Activated naive CD8-positive, alpha-beta T cell treated with anti-CD3 and anti-CD28 coated beads for 36 hours (primary cell): ENCODE measurements around the gene GNB1L. TPM values are rescaled to one million over a fixed set of nuclear protein-coding genes. Genes with fewer than 3 reads are reported as not detected.
"Not testable (repeated sequence)": the region's sequence is repeated elsewhere in the genome, so short reads cannot be mapped to it uniquely, and the experiment has no call there.

Experiments
- DNase-seq: peaks from one replicate; pipeline ENCODE4 v3.0.0; 2021
- H3K27ac Mint-ChIP-seq: one replicate; pipeline ENCODE4 v1.8.0; 2022; ENCODE audit warnings: mild to moderate bottlenecking, moderate library complexity, mixed read lengths
- H3K27me3 Mint-ChIP-seq: one replicate; pipeline ENCODE4 v1.8.0; 2022; ENCODE audit warnings: mild to moderate bottlenecking, mixed read lengths
- H3K36me3 Mint-ChIP-seq: one replicate; pipeline ENCODE4 v1.8.0; 2021; ENCODE audit warnings: mild to moderate bottlenecking, mixed read lengths
- H3K4me1 Mint-ChIP-seq: one replicate; pipeline ENCODE4 v1.8.0; 2021; ENCODE audit warnings: mixed read lengths
- H3K4me3 Mint-ChIP-seq: one replicate; pipeline ENCODE4 v1.8.0; 2022; ENCODE audit warnings: mild to moderate bottlenecking, moderate library complexity, mixed read lengths
- H3K9me3 Mint-ChIP-seq: one replicate; pipeline ENCODE4 v1.8.0; 2022; ENCODE audit warnings: mixed read lengths
- total RNA-seq, 2 experiments: library from RNA; stranded (reverse); gene quantifications; one replicate each; pipeline ENCODE4 v1.2.3, GENCODE V29; 2021

Gene GNB1L
- total RNA-seq, 2 experiments from 2014 or later = 14.5 TPM

DNA sequence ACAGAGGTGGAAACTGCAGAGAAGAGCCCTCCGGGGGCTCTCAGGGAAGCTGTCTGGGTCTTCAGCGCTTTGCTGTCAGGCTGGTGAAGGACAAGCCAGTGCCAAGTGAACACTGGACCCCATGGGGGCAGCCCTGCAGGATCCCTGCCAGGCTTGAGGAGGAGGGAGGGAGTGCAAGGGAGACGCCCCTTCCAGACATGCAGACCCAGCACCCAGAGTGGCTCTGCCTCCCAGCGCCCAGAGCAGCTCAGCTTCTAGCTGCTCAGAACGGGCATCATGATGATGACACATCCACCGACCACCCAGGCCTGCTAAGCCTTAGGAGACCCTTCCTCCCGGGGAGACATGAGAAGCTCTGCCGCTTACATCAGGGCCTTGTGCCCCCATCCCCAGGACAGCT, 54.4 kb downstream of the GNB1L start:
- no peaks in the 10 kb centered on the region for H3K9me3 Mint-ChIP-seq
- no peak overlapping the region for H3K4me3 Mint-ChIP-seq
- no peaks in the 10 kb centered on the region for H3K27me3 Mint-ChIP-seq
- H3K27ac Mint-ChIP-seq = no peak overlapping the region
- DNase-seq = no peak
- H3K4me1 Mint-ChIP-seq = no peaks in the 10 kb centered on the region
- peaks cover 8% of the 10 kb centered on the region for H3K36me3 Mint-ChIP-seq

DNA sequence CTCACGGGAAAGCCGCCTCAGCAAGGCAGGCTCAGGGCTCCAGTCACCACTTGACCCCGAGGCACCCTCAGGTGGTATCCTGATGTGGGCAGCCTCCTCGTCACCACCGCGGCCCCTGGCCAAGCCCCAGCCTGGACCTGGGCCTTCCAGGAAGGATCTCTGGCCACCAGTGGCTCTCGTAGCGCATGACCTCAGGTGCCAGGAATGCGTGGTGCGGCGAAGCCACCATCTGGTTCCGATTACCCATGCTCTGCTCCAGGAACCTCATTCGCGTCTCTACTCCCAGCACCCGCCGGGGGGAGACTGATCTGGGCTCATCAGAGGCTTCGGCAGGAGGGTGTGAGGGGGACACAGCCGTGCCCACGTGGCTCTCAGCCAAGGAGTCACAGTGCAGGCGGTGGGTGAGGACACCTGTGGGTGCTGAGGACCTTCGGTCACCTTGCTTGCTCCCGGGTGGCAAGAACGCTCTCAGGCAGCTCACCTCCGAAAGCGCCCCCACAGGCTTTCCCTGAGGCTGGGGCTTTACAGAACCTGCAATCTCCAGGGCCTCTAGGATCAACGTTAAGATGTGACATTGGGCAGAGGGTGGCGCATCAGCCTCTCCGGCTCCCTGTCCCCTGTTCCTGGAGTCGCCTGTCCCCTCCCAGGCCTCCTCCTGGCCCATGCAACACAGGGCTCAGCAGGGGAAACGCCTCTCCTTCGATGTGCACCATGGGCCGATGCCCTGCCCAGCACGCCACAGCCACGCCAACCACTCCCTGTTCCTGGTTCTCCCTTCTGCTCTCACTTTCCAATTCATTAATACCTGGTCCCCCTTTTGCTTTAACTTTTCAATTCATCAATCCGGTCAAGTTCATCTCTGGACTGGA, 55.1 kb downstream of the GNB1L start:
- H3K36me3 Mint-ChIP-seq = peaks cover 5% of the 10 kb centered on the region
- H3K27ac Mint-ChIP-seq = no peak overlapping the region
- H3K27me3 Mint-ChIP-seq = no peaks in the 10 kb centered on the region
- H3K4me1 Mint-ChIP-seq = no peaks in the 10 kb centered on the region
- no peaks in the 10 kb centered on the region for H3K9me3 Mint-ChIP-seq
- H3K4me3 Mint-ChIP-seq = no peak overlapping the region
- DNase-seq = no peak

DNA sequence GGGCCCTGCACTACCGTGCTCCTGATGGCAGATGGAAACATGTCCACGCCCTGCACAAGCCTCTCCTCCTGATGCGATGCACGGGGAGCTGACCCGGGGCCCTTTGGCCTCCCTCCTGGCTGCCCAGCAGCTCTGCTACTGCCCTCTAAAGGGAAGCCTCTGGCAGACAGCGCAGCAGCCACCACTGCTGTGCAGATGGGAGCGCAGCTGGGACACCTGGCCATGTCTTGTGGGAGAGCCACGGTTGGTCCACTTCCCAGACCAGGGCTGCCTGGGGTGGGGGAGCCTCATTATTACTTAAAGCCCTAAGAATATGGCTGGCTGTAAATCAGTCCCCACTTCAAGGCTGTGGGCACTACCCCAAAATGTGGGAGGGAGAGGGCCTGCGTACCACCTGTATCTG, 55.8 kb downstream of the GNB1L start:
- peaks cover 11% of the 10 kb centered on the region for H3K36me3 Mint-ChIP-seq
- no peaks in the 10 kb centered on the region for H3K9me3 Mint-ChIP-seq
- H3K27ac Mint-ChIP-seq = no peak overlapping the region
- no peaks in the 10 kb centered on the region for H3K27me3 Mint-ChIP-seq
- DNase-seq = no peak
- H3K4me3 Mint-ChIP-seq = no peak overlapping the region
- no peaks in the 10 kb centered on the region for H3K4me1 Mint-ChIP-seq

DNA sequence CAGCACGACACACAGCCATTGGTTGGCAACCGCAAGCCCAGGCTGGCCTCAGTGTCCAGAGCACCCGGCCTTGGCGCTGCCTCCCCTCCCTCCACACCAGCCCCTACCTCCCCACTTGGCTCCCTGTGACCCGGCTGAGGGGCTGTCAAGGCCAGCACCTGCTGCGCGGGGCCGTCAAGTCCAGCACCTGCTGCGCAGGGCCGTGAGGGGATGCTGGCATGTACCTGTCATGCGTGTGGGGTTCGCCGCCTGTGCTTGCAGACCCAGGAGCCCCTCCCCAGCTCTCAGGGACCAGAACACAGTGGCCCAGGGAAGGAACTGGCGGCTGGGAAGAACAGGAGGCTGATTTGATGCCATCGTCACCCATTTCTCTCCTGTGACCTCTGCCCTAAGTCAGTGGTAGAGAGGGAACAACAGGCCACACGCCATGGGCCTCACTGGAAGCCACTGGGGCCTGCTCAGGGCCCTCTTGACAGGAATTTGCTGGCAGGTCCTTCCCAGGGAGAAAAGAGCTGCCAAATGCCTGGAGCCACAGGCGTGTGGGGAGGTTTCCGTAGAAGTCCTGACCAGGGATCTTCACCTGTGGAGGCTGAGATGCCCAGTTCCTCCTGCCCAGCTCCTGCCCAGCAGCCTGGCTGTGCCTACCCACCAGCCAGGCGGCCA, 56.5 kb downstream of the GNB1L start:
- DNase-seq = no peak
- Mint-ChIP-seq H3K36me3 (peaks cover 17% of the 10 kb centered on the region), H3K4me3 (no peak overlapping the region), H3K4me1 (no peaks in the 10 kb centered on the region), H3K27ac (no peak overlapping the region), H3K9me3 (peaks cover 6% of the 10 kb centered on the region), H3K27me3 (no peaks in the 10 kb centered on the region)

DNA sequence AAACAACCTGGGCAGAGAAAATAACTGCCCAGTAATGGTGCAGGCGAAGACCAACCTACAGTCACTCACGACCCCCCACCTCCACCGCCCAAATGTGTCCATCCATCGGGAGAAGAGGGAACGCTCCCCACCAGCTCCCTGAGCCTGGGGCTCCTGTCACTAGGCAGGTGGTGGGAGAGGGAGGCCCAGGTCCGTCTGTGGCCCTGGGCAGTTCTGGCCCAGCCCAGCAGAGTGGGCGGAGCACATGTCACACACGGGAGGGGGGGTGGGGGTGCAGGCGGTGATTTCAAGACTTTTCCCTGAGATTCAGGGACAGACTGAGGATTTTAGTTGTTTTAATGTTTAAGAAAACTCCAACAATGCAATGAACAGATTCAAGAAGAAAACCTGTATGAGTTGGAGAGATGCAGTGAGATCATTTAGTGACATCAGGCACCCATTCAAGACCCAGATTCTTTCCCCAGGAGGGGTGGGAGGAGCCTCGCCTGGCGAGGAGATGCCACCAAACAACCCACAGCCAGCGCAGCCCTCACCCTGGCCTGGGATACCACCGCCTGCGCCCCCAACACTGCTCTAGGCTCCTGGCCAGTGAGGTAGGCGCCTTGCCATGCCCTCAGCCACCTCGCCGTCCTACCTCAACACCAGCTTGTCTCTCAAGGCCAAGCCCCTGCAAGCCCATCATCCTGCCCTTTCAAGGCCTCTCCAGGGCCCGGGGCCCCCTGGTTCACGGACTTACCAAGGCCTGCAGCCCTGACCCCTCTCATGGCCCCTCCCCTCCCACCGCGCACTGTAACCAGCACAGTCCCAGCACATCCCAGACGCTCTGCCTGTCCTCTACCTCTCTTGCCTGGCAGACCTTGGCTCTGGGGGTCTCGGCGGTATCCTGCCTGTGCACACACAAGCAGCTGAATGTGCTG, 57.3 kb downstream of the GNB1L start:
- no peak overlapping the region for H3K27ac Mint-ChIP-seq
- H3K36me3 Mint-ChIP-seq = peaks cover 22% of the 10 kb centered on the region
- H3K4me1 Mint-ChIP-seq = no peaks in the 10 kb centered on the region
- no peaks in the 10 kb centered on the region for H3K27me3 Mint-ChIP-seq
- no peak for DNase-seq
- H3K9me3 Mint-ChIP-seq = peaks cover 9% of the 10 kb centered on the region
- H3K4me3 Mint-ChIP-seq = no peak overlapping the region

DNA sequence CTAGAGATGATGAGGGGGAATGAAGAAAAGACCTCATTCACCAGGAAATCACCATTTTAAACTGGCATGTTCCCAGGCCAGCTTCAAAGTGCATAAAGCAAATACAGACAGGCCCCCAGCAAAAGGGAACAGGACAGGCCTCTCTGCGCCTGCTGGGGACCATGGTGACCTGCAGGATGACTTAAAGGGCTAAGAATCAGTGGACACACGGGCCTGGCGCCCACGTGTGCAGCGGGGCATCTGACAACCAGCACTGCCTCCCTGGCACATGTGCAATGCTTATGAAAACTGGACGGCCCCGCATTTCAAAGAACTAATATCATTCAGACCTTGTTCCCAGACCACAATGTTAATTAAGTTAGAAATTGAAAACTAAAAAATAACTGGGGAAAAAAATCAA, 58.5 kb downstream of the GNB1L start:
- Mint-ChIP-seq H3K9me3 (peaks cover 9% of the 10 kb centered on the region), H3K27me3 (no peaks in the 10 kb centered on the region), H3K36me3 (peaks cover 33% of the 10 kb centered on the region), H3K27ac (no peak overlapping the region), H3K4me3 (no peak overlapping the region), H3K4me1 (no peaks in the 10 kb centered on the region)
- DNase-seq = no peak

DNA sequence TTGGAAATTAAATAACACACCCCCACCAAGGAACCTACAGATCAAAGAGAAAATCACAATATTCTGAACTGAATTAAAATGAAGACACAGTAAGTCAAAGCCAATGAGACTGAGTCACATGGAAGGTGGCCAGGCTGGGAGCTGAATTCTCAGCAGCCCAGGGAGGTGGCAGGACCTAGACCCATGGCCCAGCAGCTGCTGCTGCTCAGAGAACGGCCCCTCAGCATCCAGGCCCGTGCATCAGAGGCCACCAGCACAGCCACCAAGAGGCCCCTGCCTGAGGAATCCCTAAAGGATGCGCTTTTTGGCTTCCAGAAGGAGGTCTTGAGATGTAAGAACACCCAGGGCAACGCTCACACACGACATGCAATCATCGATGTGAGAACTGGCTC, 59.1 kb downstream of the GNB1L start:
- Mint-ChIP-seq H3K4me3 (no peak overlapping the region), H3K4me1 (no peaks in the 10 kb centered on the region), H3K27ac (no peak overlapping the region), H3K9me3 (peaks cover 9% of the 10 kb centered on the region), H3K36me3 (peaks cover 36% of the 10 kb centered on the region), H3K27me3 (no peaks in the 10 kb centered on the region)
- no peak for DNase-seq

DNA sequence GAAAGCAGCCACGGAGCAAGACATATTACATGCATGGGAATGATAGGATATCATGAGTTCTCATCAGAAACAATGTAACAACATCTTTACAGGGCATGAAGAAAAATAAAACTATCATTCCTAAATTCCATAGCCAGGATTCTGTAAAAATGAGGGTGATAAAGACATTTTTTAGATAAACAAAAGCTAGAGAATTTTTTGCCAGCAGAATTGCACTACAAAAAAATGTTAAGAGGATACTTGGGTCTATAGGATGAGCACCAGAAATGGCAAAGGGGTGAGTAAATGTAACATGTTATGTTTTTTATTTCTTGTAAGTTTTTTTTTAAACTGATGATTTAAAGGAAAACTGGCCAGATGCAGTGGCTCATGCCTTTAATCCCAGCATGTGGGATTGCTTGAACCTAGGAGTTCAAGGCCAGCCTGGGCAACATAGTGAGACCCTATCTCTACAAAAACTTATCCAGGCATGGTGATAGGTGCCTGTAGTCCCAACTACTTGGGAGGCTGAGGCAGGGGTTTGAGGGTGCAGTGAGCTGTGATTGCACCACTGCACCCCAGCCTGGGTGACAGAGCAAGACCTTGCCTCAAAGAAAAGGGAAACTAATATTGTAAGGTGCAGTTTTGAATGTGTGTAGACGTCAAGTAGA, 60.9 kb downstream of the GNB1L start:
- Mint-ChIP-seq H3K4me1 (no peaks in the 10 kb centered on the region), H3K36me3 (peaks cover 41% of the 10 kb centered on the region), H3K27ac (no peak overlapping the region), H3K4me3 (no peak overlapping the region), H3K27me3 (no peaks in the 10 kb centered on the region), H3K9me3 (peaks cover 9% of the 10 kb centered on the region)
- DNase-seq = no peak

DNA sequence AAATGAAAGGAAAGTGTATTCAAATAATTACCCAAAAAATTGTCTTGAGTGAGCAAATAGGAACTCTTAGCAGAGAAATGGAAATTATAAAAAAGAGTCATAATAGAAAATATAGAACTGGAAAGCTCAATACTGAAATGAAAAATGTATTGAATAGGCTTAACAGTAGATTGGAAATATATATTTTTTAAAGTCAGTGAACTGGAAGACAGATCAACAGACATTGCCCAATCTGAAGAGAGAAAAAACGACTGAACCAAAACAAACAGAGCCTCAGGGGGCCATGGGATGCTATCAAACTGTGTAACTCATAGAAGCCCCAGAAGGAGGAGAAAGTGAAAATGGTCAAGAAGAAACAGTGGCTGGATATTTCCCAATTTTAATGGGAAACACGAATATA, 61.5 kb downstream of the GNB1L start:
- Mint-ChIP-seq H3K36me3 (peaks cover 41% of the 10 kb centered on the region), H3K9me3 (peaks cover 9% of the 10 kb centered on the region), H3K27me3 (no peaks in the 10 kb centered on the region)

DNA sequence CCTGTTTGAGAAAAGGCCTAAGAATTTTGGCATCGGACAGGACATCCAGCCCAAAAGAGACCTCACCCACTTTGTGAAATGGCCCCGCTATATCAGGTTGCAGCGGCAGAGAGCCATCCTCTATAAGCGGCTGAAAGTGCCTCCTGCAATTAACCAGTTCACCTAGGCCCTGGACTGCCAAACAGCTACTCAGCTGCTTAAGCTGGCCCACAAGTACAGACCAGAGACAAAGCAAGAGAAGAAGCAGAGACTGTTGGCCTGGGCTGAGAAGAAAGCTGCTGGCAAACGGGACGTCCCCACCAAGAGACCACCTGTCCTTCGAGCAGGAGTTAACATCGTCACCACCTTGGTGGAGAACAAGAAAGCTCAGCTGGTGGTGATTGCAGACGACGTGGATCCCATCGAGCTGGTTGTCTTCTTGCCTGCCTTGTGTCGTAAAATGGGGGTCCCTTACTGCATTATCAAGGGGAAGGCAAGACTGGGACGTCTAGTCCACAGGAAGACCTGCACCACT, 62.2 kb downstream of the GNB1L start:
- not testable (repeated sequence) for H3K4me1 Mint-ChIP-seq, H3K4me3 Mint-ChIP-seq, H3K27ac Mint-ChIP-seq, H3K27me3 Mint-ChIP-seq, H3K9me3 Mint-ChIP-seq, DNase-seq
- peaks cover 41% of the 10 kb centered on the region for H3K36me3 Mint-ChIP-seq

More for the DNA sequence above, 61.5 kb downstream of the GNB1L start:
- DNase-seq = no peak
- H3K4me3 Mint-ChIP-seq = no peak overlapping the region
- H3K27ac Mint-ChIP-seq = no peak overlapping the region
- H3K4me1 Mint-ChIP-seq = no peaks in the 10 kb centered on the region

DNA sequence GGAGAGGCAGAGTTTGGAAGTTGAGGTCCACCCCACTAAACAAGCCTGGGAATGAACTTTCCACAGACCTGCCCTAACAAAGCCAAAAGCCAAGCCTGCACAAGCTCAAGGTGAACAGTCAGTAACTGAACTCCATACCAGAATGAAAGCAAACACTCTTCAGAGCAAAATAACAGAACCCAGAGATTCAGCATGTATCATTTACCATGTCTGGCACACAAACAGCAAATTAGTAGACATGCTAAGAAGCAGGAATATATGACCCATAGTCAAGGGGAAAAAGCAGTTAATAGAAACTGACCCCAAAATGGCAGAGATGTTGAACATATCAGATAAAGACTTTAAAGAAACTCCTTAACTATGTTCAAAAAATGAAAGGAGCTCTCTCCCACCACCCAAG, 62.8 kb downstream of the GNB1L start:
- no peak overlapping the region for H3K27ac Mint-ChIP-seq
- H3K4me1 Mint-ChIP-seq = no peaks in the 10 kb centered on the region
- H3K9me3 Mint-ChIP-seq = peaks cover 9% of the 10 kb centered on the region
- no peaks in the 10 kb centered on the region for H3K27me3 Mint-ChIP-seq
- no peak for DNase-seq
- no peak overlapping the region for H3K4me3 Mint-ChIP-seq
- H3K36me3 Mint-ChIP-seq = peaks cover 43% of the 10 kb centered on the region

DNA sequence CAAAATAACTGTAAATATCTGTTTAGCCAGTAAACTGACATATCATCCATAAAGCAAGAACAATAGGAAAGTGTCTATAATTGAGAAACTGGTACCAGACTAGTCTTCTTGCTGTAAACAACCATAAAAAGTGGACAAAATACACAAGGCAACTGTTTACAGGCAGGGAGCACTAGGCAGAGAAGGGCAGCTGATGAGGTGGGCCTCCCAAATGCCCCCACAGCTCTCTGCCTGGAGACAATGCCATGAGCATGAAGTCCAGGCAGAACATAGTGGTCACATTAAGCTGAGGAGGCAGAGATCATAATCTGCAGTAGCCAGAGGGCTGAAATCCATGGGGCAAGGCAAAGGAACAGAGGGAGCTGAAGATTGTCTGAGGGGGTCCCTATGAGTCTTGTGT, 63.4 kb downstream of the GNB1L start:
- H3K36me3 Mint-ChIP-seq = peaks cover 43% of the 10 kb centered on the region
- no peaks in the 10 kb centered on the region for H3K4me1 Mint-ChIP-seq
- no peak overlapping the region for H3K27ac Mint-ChIP-seq
- H3K9me3 Mint-ChIP-seq = peaks cover 9% of the 10 kb centered on the region
- no peaks in the 10 kb centered on the region for H3K27me3 Mint-ChIP-seq
- H3K4me3 Mint-ChIP-seq = no peak overlapping the region
- DNase-seq = no peak

DNA sequence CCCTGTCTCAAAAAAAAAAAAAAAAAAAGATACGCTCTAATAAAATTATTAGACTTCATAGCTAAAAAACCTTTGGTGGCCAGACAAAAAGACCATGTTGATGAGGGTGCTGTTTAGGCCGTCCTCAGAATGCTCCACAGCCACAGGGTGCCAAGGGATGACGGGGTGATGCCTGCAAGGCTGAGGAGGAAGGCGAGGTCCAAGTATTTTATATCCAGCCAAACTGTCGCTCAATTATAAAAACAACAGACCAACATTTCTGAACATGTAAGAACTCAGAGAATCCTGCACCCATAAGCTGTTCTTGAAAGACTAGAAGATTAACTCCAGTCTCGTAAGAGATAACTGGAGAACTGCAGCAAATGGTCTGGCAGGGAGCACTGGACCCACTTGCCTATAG, 64.8 kb downstream of the GNB1L start:
- H3K27me3 Mint-ChIP-seq = no peaks in the 10 kb centered on the region
- H3K9me3 Mint-ChIP-seq = peaks cover 9% of the 10 kb centered on the region
- no peaks in the 10 kb centered on the region for H3K4me1 Mint-ChIP-seq
- no peak for DNase-seq
- no peak overlapping the region for H3K27ac Mint-ChIP-seq
- H3K4me3 Mint-ChIP-seq = no peak overlapping the region
- peaks cover 41% of the 10 kb centered on the region for H3K36me3 Mint-ChIP-seq

DNA sequence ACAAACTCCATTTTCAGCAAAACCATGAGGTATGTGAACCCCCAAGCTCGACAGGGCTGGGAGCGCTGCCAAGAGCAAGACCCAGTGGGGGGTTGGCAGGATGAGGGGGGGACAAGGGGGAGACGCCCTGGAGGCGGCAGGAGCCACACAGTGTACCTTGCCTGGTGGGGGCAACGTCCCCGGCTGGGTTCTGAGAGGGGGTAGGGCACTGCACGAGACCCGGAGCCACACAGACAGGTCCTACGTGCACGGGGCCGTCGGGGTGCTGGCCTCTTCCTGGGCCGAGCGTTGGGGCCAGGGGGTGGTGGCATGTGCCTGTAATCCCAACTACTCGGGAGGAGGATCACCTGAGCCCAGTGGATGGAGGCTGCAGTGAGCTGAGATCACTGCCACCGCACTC, 65.3 kb downstream of the GNB1L start:
- no peak for DNase-seq
- H3K4me3 Mint-ChIP-seq = no peak overlapping the region
- H3K4me1 Mint-ChIP-seq = no peaks in the 10 kb centered on the region
- peaks cover 9% of the 10 kb centered on the region for H3K9me3 Mint-ChIP-seq
- H3K27ac Mint-ChIP-seq = no peak overlapping the region
- H3K27me3 Mint-ChIP-seq = no peaks in the 10 kb centered on the region
- peaks cover 39% of the 10 kb centered on the region for H3K36me3 Mint-ChIP-seq
